Liver (tissue), 3 donors: ENCODE results near the gene GRB7.

Experiments used
- CTCF ChIP-seq: fragments of 150-350 bp; IDR thresholded peaks from 2 replicates; pipeline ENCODE4 v1.5.1; 2017; ENCODE audit warnings: improper control_type of control experiment, low read depth, low read length; ENCODE audit not compliant: missing input control
- JUND ChIP-seq, 2 donors: IDR thresholded peaks; 2 replicates each; pipeline ENCODE4 v1.6.1; 2016; ENCODE audit warnings: antibody characterized with exemption in 2 of 2
- RAD21 ChIP-seq, 2 donors: IDR thresholded peaks; 2 replicates each; pipeline ENCODE4 v1.6.1; 2016; ENCODE audit warnings: antibody characterized with exemption in 2 of 2, mild to moderate bottlenecking in 2 of 2
- REST ChIP-seq: IDR thresholded peaks from 2 replicates; pipeline ENCODE4 v1.6.1; 2016; ENCODE audit warnings: antibody characterized with exemption, mild to moderate bottlenecking
- TAF1 ChIP-seq: conservative IDR thresholded peaks from 2 replicates; pipeline ENCODE4 v1.6.1; 2016; ENCODE audit warnings: antibody characterized with exemption, mild to moderate bottlenecking
- donor health status: healthy.
- donor health status: healthy.

GRCh38 chr17:39695089-39695474 lies 42.7 kb upstream of the GRB7 start:
- TF ChIP-seq CTCF (no peak), RAD21 (IDR thresholded peaks at IDR 0.05) (no peak), REST (no peak), TAF1 (no peak), JUND (IDR thresholded peaks at IDR 0.05) (no peak)
